SK-N-MC (cell line): ENCODE measurements around the gene RIMBP2.

Experiments used
- EZH2 ChIP-seq: fragments of 200-600 bp; sonication (generic); IDR thresholded peaks from one replicate; pipeline ENCODE4 v1.6.1; 2017; ENCODE audit warnings: antibody characterized with exemption
- POLR2AphosphoS5 ChIP-seq: IDR thresholded peaks from 2 replicates; pipeline ENCODE4 v1.6.1; 2012; ENCODE audit warnings: mild to moderate bottlenecking, low read depth, low read length, borderline replicate concordance

GRCh38 chr12:130451001-130451930 lies 264.8 kb downstream of the RIMBP2 start:
- TF ChIP-seq POLR2AphosphoS5 (no peak), EZH2 (no peak)
